HL-60 (cell line): Measurements from ENCODE around the gene EMX2.

Experiments used
- DNase-seq, 2 experiments: peaks; one replicate each; pipeline ENCODE4 v3.0.0-alpha.2; 2010 to 2020; ENCODE audit warnings: low read depth in 1 of 2, low spot score in 1 of 2
- H3K27ac ChIP-seq: fragments of 250-450 bp; sonication (Bioruptor Pico); replicated peaks from 2 replicates; pipeline ENCODE4 v1.5.1; 2020; ENCODE audit warnings: mild to moderate bottlenecking, moderate library complexity
- H3K27me3 ChIP-seq: fragments of 250-450 bp; sonication (Bioruptor Pico); 2 replicates; pipeline ENCODE4 v1.5.1; 2021; ENCODE audit warnings: mild to moderate bottlenecking, moderate library complexity; ENCODE audit not compliant: insufficient read depth, poor library complexity, severe bottlenecking
- H3K4me3 ChIP-seq: replicated peaks from 2 replicates; pipeline ENCODE4 v1.5.1; 2011; ENCODE audit warnings: mild to moderate bottlenecking, control low read depth, low read length; ENCODE audit not compliant: insufficient read depth
- GABPA ChIP-seq: IDR thresholded peaks from 2 replicates; pipeline ENCODE4 v1.6.1; 2012; ENCODE audit warnings: low read depth
- POLR2AphosphoS5 ChIP-seq: IDR thresholded peaks from 2 replicates; pipeline ENCODE4 v1.6.1; 2012; ENCODE audit warnings: low read depth
- SPI1 ChIP-seq: IDR thresholded peaks from 2 replicates; pipeline ENCODE4 v1.6.1; 2012; ENCODE audit warnings: low read depth, mild to moderate bottlenecking, borderline replicate concordance
- TF ChIP-seq, protein P1 (sequence below): IDR thresholded peaks from 2 replicates; pipeline ENCODE4 v1.6.1; 2012; ENCODE audit warnings: low read depth; ENCODE audit not compliant: insufficient replicate concordance
- TF ChIP-seq, protein P2 (sequence below): IDR thresholded peaks from one replicate; pipeline ENCODE4 v1.5.1; 2011; ENCODE audit warnings: low read length, control low read depth, inconsistent platforms; ENCODE audit not compliant: insufficient read depth

The EMX2 gene

DNA sequence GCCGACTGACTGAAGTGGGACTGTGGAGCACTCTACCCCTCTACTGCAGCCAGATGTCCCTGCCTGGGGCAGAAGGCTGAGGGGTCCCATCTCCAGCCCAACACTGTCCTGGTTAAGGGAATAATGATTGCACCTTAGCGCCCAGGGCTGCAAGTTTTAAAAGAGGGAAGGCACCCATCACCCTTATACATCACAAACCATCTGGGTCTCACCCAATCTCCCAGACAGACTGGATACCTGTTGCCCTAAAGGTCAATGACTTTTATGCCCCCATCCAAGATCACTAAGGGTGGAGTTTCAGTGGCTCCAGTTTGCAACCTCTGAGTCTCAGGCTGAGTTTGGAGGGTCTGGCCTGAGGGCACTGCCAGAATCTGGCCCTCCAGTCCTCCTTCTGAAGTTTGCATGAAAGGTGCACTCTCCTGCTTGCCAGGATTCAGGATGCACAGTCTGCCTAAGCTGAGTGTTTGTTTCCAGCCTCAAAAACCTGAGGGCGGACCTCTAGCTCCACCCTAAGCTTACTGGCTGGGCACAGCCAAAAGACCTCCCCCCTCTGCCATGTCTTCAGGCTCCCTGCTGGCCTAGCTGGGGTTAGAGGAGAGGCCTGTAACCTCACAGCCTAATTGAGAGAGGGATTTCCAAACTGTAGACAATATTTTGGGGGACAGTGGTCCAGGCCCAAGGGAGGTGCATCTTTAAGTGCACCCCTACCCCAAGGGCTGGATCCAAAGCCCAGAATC, 2.5 kb upstream of the EMX2 start:
- Histone ChIP-seq H3K4me3 (no peak overlapping the region), H3K27me3 (peaks cover 82% of the 10 kb centered on the region)

DNA sequence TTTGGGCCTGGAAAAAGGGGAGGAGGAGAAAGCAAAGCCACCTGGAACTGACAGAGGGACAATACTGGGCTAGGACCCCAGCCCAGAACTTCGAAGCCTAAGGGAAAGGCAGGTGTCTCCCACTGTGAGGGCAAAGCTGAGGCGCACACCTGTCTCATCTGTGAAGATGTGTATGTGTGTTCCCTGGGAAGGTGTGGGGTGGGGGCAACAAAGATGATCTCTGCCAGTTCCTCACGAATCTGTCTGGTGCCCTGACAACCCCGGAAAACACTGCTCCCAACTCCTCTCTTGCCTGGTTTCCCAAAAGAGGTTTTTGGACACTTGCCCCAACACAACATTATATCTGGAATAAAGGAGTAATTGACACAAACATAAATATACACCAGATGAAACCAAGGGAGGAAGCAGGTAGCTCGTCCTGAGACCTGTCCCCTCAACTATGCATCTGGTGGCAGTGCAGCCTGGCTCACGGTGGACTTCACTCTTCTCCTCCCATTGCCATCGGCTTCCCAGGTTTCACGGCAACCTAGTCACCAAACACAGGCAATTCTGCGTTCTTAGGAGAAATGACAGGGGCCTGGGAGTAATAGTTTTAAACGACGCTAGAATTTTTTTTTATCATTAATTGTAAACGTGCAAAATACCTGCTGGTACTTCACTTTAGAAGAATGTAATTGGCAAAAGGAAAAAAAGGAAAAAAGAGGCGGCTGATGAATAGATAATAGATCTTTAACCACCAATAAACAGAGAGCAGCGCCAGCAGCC, 1.7 kb upstream of the EMX2 start:
- Histone ChIP-seq H3K27me3 (peaks cover 82% of the 10 kb centered on the region), H3K27ac (no peak overlapping the region), H3K4me3 (no peak overlapping the region)
- DNase-seq, result no peak
- TF ChIP-seq, protein P1, sequence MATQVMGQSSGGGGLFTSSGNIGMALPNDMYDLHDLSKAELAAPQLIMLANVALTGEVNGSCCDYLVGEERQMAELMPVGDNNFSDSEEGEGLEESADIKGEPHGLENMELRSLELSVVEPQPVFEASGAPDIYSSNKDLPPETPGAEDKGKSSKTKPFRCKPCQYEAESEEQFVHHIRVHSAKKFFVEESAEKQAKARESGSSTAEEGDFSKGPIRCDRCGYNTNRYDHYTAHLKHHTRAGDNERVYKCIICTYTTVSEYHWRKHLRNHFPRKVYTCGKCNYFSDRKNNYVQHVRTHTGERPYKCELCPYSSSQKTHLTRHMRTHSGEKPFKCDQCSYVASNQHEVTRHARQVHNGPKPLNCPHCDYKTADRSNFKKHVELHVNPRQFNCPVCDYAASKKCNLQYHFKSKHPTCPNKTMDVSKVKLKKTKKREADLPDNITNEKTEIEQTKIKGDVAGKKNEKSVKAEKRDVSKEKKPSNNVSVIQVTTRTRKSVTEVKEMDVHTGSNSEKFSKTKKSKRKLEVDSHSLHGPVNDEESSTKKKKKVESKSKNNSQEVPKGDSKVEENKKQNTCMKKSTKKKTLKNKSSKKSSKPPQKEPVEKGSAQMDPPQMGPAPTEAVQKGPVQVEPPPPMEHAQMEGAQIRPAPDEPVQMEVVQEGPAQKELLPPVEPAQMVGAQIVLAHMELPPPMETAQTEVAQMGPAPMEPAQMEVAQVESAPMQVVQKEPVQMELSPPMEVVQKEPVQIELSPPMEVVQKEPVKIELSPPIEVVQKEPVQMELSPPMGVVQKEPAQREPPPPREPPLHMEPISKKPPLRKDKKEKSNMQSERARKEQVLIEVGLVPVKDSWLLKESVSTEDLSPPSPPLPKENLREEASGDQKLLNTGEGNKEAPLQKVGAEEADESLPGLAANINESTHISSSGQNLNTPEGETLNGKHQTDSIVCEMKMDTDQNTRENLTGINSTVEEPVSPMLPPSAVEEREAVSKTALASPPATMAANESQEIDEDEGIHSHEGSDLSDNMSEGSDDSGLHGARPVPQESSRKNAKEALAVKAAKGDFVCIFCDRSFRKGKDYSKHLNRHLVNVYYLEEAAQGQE, result no peak
- TF ChIP-seq, protein P2, sequence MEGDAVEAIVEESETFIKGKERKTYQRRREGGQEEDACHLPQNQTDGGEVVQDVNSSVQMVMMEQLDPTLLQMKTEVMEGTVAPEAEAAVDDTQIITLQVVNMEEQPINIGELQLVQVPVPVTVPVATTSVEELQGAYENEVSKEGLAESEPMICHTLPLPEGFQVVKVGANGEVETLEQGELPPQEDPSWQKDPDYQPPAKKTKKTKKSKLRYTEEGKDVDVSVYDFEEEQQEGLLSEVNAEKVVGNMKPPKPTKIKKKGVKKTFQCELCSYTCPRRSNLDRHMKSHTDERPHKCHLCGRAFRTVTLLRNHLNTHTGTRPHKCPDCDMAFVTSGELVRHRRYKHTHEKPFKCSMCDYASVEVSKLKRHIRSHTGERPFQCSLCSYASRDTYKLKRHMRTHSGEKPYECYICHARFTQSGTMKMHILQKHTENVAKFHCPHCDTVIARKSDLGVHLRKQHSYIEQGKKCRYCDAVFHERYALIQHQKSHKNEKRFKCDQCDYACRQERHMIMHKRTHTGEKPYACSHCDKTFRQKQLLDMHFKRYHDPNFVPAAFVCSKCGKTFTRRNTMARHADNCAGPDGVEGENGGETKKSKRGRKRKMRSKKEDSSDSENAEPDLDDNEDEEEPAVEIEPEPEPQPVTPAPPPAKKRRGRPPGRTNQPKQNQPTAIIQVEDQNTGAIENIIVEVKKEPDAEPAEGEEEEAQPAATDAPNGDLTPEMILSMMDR, result no peak
- TF ChIP-seq GABPA (no peak), POLR2AphosphoS5 (no peak), SPI1 (no peak)

More for the DNA sequence above, 2.5 kb upstream of the EMX2 start:
- no peak for DNase-seq
- TF ChIP-seq POLR2AphosphoS5 (no peak), GABPA (no peak)
- TF ChIP-seq, protein P2, result no peak
- no peak overlapping the region for H3K27ac ChIP-seq

DNA sequence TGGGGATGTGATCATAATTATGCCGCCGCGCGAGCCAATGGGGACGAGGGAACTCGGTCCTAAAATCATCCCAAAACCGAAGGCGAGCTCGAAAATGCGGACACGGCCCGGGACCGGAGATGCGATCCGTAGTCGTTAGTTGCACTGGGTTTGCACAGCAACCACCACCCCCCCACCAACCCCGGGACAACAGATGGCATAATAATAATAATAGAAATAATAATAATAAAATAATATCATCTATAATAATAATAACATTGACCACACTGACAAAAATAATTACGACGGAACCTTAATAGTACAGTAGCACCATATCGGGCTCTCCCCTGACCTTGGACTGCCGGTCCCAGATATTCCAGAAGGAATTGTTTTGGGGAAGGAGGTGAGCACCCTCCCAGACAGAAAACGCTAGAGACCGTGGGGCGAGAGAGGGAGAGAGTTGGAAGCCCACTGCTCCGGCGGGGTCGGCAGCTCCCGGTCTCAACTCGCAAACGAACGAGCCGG, 1.1 kb upstream of the EMX2 start:
- H3K4me3 ChIP-seq, result no peak overlapping the region
- TF ChIP-seq SPI1 (no peak), GABPA (no peak), POLR2AphosphoS5 (no peak)
- TF ChIP-seq, protein P1, result no peak
- TF ChIP-seq, protein P2, result no peak
- DNase-seq, result no peak
- H3K27me3 ChIP-seq, result peaks cover 82% of the 10 kb centered on the region
- H3K27ac ChIP-seq, result no peak overlapping the region
